Stimulated activated CD8-positive, alpha-beta memory T cell treated with anti-CD3 and anti-CD28 coated beads, Interleukin-15, amount 100 ng/mL, for 4 hours (primary cell): Measurements from ENCODE around the gene NSUN7.

Experiments
- DNase-seq, 2 donors: peaks; one replicate each; pipeline ENCODE4 v3.0.0-alpha.2; 2020; ENCODE audit warnings: low read depth in 2 of 2

The NSUN7 gene

GRCh38 chr4:40845154-40845835, 95.5 kb downstream of the NSUN7 start:
- no peak for DNase-seq

- DNase-seq = no peak
Measured at GRCh38 chr4:40846532-40846931, 96.8 kb downstream of the NSUN7 start.

DNA sequence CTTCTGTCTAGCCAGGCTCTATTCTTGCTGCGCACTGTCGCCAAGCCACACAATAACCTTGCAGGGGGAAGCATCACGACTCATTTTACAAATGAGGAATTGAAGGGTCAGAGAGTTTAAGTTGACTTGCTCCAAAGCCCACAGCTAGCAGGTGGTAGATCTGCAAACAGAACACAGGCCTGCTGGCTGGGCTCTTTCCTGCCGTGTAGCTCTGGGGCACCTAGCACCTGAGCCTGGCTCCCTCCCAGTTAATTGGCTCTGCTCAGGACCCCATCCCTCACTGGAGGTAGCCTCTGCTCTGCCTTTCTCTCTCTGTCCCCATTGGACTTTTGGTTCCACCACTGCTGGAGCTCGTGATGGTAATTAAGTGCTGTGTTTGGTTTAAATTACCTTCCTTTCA, 98.5 kb downstream of the NSUN7 start:
- no peak for DNase-seq

GRCh38 chr4:40848940-40849339, 99.2 kb downstream of the NSUN7 start:
- no peak for DNase-seq

DNA sequence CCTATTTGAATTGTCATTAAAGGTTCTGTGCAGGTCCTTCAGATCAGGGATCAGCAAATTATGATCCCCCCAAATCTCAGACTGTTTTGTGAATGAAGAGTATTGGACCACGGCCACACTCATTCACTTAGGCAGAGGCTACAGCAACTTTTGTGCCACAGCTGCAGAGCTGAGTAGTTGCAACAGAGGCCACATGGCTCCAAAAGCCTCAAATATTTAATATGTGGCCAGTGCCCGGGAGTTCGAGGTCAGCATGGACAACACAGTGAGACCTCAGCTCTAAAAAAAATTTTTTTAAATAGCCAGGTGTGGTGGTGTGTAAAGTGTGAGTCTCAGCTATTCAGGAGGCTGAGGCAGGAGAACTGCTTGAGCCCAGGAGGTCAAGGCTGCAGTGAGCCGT, 100.7 kb downstream of the NSUN7 start:
- no peak for DNase-seq

DNA sequence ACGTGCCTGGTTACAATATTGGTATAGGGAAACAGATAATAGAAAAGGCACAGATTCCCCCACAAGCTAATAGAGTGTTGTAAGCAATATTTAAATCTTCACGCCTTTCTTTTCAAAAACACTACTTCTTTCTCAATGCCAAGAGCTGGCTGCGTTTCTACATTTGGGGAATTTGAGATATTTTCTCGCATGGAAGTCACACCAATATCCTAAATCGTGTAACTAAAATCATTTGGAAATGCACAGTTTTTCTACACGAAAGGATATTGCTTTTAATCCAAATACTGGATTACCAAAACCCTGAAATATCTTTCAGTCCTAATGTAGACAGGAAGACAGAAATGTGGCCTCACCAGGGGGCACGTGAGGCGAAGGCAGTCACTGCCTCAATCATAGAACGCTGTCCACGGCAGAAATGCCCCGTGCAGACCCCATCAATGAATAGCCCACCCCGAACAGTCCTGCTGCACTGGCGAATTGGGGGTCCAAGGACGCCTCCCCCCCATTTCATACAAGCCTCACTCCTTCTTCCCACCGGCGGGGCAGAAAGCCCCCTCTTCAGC, 106.6 kb downstream of the NSUN7 start:
- no peak for DNase-seq

- DNase-seq = peak; percentile 5 to 7
Measured at GRCh38 chr4:40856840-40857362, 107.1 kb downstream of the NSUN7 start.

DNA sequence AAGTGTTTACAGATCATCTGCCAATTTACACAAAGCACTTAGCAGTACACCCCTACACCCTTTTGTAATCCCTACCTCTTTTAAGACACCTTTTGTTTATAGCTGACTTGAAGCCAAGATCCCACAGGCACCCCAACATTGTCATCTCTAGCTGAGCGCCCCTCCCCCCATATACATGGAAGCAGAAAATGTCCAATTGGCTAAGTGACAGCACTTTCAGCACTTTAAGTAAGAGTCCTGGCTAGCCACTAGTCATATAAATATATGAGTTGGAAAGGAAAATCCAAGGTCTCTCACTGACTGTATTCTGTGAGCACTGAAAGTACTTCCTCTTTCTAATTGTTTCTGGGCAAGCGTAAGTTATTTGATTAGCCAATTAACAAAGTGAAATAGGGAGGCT, 108.2 kb downstream of the NSUN7 start:
- no peak for DNase-seq

GRCh38 chr4:40858962-40859361, 109.2 kb downstream of the NSUN7 start:
- DNase-seq = no peak
